ENCODE measurements around the gene FDXR. TPM values are rescaled to one million over a fixed set of nuclear protein-coding genes. Genes with fewer than 3 reads are reported as not detected.

FDXR gene
- total RNA-seq, 2 donors from 2014 or later, result 44.3 to 79.7 TPM

- peaks cover 0 to 4% of the 10 kb centered on the region in 2 donors for H3K36me3 Mint-ChIP-seq (ENCODE audit: insufficient read depth in 2 of 2)
- no peak for ATAC-seq (replicated peaks in 1 of 2)
- no peak for DNase-seq
- H3K4me3 Mint-ChIP-seq, result no peak overlapping the region
- H3K27ac Mint-ChIP-seq, result no peak overlapping the region
- peaks cover 15% of the 10 kb centered on the region for H3K27me3 Mint-ChIP-seq (ENCODE audit: low read depth)
- no peaks in the 10 kb centered on the region for H3K9me3 Mint-ChIP-seq
- peaks cover 13% of the 10 kb centered on the region for H3K4me1 Mint-ChIP-seq (ENCODE audit: low read depth)
Measured at GRCh38 chr17:74863420-74864296, 9.1 kb downstream of the FDXR start.

GRCh38 chr17:74862919-74863318, 9.9 kb downstream of the FDXR start:
- Mint-ChIP-seq H3K36me3 (ENCODE audit: insufficient read depth in 2 of 2) (peaks cover 0 to 4% of the 10 kb centered on the region in 2 donors), H3K9me3 (no peaks in the 10 kb centered on the region), H3K4me1 (ENCODE audit: low read depth) (peaks cover 8% of the 10 kb centered on the region), H3K27ac (no peak overlapping the region), H3K27me3 (ENCODE audit: low read depth) (peaks cover 23% of the 10 kb centered on the region), H3K4me3 (no peak overlapping the region)
- no peak for DNase-seq
- no peak for ATAC-seq (replicated peaks in 1 of 2)

DNA sequence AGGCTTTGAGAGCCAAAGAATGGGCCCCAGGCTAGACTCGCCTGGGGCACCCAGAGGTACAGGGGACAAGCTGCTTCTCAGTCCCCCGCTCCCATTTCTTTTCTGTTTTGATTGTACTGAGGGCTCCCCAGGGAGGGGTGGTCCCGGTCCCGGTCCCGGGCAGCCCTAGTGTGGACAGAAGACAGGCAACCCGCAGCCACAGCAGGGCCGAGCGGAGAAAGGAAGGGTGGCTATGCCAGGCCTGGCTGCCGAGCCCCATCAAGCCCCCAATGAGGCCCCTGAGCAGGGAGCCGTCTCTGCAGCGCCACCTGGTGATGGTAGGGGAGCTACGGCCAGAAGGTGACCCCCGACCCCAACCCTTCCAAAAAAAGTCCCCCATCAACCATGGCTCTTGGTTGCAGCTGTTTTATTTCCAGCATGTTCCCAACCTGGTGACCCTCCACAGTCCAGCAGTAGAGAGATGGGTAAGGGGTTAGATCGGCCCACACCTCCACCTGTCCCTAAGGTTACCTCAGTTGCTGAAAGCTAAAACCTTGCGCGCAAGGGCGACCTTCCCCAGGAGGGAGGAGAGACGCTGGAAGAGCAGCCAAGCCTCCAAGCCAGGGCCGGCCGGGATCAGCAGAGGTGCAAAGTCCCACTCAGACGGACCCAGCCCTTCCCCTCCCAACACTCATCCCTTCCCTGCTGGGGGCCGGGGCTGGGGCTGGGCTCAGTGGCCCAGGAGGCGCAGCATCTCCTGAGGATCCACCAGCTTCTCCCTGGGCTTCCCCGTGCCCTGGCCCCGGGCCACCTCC, 10.5 kb downstream of the FDXR start:
- peaks cover 8% of the 10 kb centered on the region for H3K4me1 Mint-ChIP-seq (ENCODE audit: low read depth)
- H3K27me3 Mint-ChIP-seq (ENCODE audit: low read depth), result peaks cover 29% of the 10 kb centered on the region
- peaks cover 0 to 4% of the 10 kb centered on the region in 2 donors for H3K36me3 Mint-ChIP-seq (ENCODE audit: insufficient read depth in 2 of 2)
- no peaks in the 10 kb centered on the region for H3K9me3 Mint-ChIP-seq
- DNase-seq, result peak; percentile 82
- peak overlapping the region; percentile 47 to 54 for H3K4me3 Mint-ChIP-seq
- peak; percentile 57 to 70 for ATAC-seq (replicated peaks in 1 of 2)
- no peak overlapping the region for H3K27ac Mint-ChIP-seq

DNA sequence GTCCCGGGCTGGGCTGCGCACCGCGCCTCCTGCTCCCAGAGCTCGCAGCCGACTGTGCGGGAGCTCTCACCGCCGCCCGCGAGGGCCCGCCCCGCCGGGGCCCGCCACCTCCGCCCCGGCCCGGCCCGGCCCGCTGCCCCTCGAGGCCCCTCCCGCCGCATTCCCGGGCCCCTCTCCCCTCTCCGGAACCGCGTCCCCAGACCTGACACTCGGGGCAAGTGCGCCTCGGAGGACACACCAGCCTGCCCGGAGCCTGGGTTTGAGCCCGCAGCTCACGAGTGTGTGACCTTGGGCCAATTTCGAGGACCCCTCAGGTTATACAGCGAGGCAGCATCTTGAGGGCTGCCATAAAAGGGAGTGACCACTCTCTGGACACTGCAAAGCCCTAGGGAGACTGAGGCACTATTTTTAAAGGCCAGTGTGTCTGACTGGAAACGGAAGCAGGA, 11.1 kb downstream of the FDXR start:
- Mint-ChIP-seq H3K4me3 (peak overlapping the region; percentile 47 to 54), H3K27me3 (ENCODE audit: low read depth) (peaks cover 35% of the 10 kb centered on the region), H3K36me3 (ENCODE audit: insufficient read depth in 2 of 2) (peaks cover 0 to 4% of the 10 kb centered on the region in 2 donors), H3K9me3 (no peaks in the 10 kb centered on the region), H3K4me1 (ENCODE audit: low read depth) (peaks cover 8% of the 10 kb centered on the region), H3K27ac (no peak overlapping the region)
- DNase-seq, result no peak
- ATAC-seq (replicated peaks in 1 of 2), result peak in 1 of 2 donors; percentile 10

GRCh38 chr17:74860872-74861661, 11.7 kb downstream of the FDXR start:
- Mint-ChIP-seq H3K9me3 (no peaks in the 10 kb centered on the region), H3K27ac (no peak overlapping the region), H3K36me3 (ENCODE audit: insufficient read depth in 2 of 2) (peaks cover 0 to 4% of the 10 kb centered on the region in 2 donors), H3K4me1 (ENCODE audit: low read depth) (peaks cover 8% of the 10 kb centered on the region), H3K27me3 (ENCODE audit: low read depth) (peaks cover 41% of the 10 kb centered on the region), H3K4me3 (peak overlapping the region; percentile 73)
- ATAC-seq (replicated peaks in 1 of 2) (peak in 1 of 2 donors; percentile 1), DNase-seq (no peak)

DNA sequence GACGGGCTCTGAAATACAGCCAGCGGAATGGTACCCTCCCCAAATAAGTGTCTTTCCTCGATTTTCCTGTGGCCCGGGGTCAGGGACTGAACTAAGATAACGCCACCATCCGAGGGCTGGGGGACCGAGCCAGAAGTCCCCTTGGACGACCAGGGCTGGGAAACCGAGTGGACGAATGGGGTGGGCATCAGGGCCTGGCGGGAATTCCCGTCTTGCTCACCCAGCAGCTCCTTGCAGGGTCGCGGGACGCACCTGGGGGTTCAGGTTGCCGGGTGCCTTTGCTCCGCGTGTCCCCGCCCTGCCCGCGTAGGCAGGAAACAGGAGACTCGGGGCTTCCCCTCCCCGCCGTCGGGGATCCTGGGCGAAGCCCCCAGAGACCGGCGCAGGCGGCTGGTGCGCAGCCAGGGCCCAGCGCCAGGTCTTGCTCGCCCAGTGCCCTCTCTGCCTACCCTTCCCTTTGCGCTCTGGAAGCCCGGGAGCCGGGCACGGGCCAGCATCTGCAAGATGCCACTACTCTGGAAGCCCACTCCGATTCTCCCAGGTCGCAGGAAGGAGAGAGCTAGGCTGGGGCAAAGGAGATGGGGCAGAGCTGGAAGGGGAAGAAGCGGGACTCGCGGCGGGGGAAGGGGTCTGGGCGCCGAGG, 12.4 kb downstream of the FDXR start:
- Mint-ChIP-seq H3K36me3 (ENCODE audit: insufficient read depth in 2 of 2) (peaks cover 0 to 4% of the 10 kb centered on the region in 2 donors), H3K27me3 (ENCODE audit: low read depth) (peaks cover 48% of the 10 kb centered on the region), H3K4me3 (peak overlapping the region; percentile 73), H3K27ac (no peak overlapping the region), H3K4me1 (ENCODE audit: low read depth) (peaks cover 7% of the 10 kb centered on the region), H3K9me3 (no peaks in the 10 kb centered on the region)
- ATAC-seq (replicated peaks in 1 of 2) (peak in 1 of 2 donors; percentile 7), DNase-seq (peak; percentile 30 to 31)

GRCh38 chr17:74859459-74860228, 13.2 kb downstream of the FDXR start, which contains the start of gene GRIN2C:
TSS of gene GRIN2C (minus strand) at chr17:74859885. CDS start at chr17:74855092, 4,793 bp downstream.
- Mint-ChIP-seq H3K36me3 (ENCODE audit: insufficient read depth in 2 of 2) (peaks cover 0 to 4% of the 10 kb centered on the region in 2 donors), H3K27ac (no peak within 1 kb of the TSS), H3K4me3 (peak within 1 kb of the TSS; percentile 73), H3K9me3 (no peaks in the 10 kb centered on the region), H3K4me1 (ENCODE audit: low read depth) (peaks cover under 1% of the 10 kb centered on the region), H3K27me3 (ENCODE audit: low read depth) (peaks cover 55% of the 10 kb centered on the region)
- ATAC-seq (replicated peaks in 1 of 2) (peak; percentile 28 to 35), DNase-seq (peak; percentile 51 to 58)

GRCh38 chr17:74858672-74859458, 13.9 kb downstream of the FDXR start:
- Mint-ChIP-seq H3K4me3 (peak overlapping the region; percentile 29 to 56), H3K27me3 (ENCODE audit: low read depth) (peaks cover 63% of the 10 kb centered on the region), H3K27ac (no peak overlapping the region), H3K4me1 (ENCODE audit: low read depth) (no peaks in the 10 kb centered on the region), H3K9me3 (no peaks in the 10 kb centered on the region), H3K36me3 (ENCODE audit: insufficient read depth in 2 of 2) (peaks cover 0 to 4% of the 10 kb centered on the region in 2 donors)
- ATAC-seq (replicated peaks in 1 of 2) (no peak), DNase-seq (no peak)

GRCh38 chr17:74857191-74857590, 15.6 kb downstream of the FDXR start:
- Mint-ChIP-seq H3K9me3 (no peaks in the 10 kb centered on the region), H3K27me3 (ENCODE audit: low read depth) (peaks cover 75% of the 10 kb centered on the region), H3K4me1 (ENCODE audit: low read depth) (peaks cover 9% of the 10 kb centered on the region), H3K4me3 (no peak overlapping the region), H3K27ac (no peak overlapping the region), H3K36me3 (ENCODE audit: insufficient read depth in 2 of 2) (no peaks in the 10 kb centered on the region)
- DNase-seq (no peak), ATAC-seq (replicated peaks in 1 of 2) (no peak)

DNA sequence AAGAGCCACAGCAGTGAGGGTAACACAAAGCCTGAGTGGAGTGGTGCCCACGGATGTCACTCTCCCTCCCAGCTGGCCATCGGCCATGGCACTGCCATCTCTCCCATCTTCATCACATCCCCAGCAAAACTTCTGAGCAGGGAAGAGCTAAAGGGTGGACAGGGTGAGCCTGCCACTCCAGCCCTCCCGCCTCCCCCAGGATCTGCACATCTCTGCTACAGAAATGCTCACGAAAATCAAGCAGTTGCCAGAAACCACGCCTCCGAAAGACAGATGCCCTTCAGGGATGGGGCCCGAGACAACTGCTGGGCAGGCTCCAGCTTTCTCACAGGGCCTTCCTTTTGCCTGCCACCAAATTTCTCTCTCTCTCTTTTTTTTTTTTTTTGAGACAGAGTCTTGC, 16.7 kb downstream of the FDXR start:
- Mint-ChIP-seq H3K27me3 (ENCODE audit: low read depth) (peaks cover 78% of the 10 kb centered on the region), H3K36me3 (ENCODE audit: insufficient read depth in 2 of 2) (no peaks in the 10 kb centered on the region), H3K27ac (no peak overlapping the region), H3K4me3 (no peak overlapping the region), H3K9me3 (no peaks in the 10 kb centered on the region), H3K4me1 (ENCODE audit: low read depth) (peaks cover 9% of the 10 kb centered on the region)
- no peak for ATAC-seq (replicated peaks in 1 of 2)
- no peak for DNase-seq

GRCh38 chr17:74855323-74855722, 17.5 kb downstream of the FDXR start:
- no peak for DNase-seq
- no peak for ATAC-seq (replicated peaks in 1 of 2)
- Mint-ChIP-seq H3K36me3 (ENCODE audit: insufficient read depth in 2 of 2) (no peaks in the 10 kb centered on the region), H3K4me1 (ENCODE audit: low read depth) (peaks cover 9% of the 10 kb centered on the region), H3K4me3 (no peak overlapping the region), H3K27me3 (ENCODE audit: low read depth) (peaks cover 81% of the 10 kb centered on the region), H3K9me3 (no peaks in the 10 kb centered on the region), H3K27ac (no peak overlapping the region)
